Activated CD8-positive, alpha-beta memory T cell treated with anti-CD3 and anti-CD28 coated beads for 48 hours (primary cell): ENCODE measurements around the gene RTF2.
"Not testable (repeated sequence)": the region's sequence is repeated elsewhere in the genome, so short reads cannot be mapped to it uniquely, and the experiment has no call there.

Experiments used
- DNase-seq, 3 experiments: peaks; one replicate each; pipeline ENCODE4 v3.0.0-alpha.2; 2020; ENCODE audit warnings: low read depth in 2 of 3, low spot score in 2 of 3

Gene RTF2

DNA sequence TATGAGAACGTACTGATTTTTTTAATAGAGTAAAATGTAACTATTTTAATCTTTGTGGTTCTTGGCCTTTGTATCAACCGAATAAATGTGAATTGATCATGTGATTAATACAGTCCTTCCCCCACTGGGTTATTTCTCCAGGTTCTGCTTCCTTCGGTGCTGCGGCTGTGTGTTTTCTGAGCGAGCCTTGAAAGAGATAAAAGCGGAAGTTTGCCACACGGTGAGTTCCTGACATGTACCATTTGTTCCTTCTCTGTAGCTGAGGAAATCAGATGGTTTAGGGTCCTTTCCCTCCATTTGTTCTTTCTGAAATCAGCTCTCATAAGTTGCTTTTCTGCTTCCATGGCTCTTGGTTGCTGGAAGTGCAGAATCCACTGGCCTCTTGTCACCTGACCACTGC lies 15.5 kb downstream of the RTF2 start:
- DNase-seq: no peak

DNA sequence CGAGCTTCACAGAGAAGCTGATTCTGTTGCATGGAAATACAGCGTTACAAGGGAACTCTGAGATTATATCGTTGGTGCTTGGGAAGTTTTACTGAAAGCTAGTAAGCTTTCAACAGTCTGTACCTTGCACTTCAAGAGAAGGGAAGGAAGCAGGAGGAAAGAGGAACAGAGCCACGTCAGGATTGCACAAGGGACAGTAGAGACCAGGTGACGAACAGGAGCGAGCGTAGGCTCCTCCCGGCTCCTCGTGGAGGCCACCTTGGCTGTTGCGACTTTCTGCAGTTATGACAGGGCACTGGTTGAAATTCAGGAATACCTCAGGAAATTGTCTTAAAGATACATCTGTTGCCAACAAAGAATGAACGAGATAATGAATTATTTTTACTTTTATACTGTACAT lies 18.8 kb downstream of the RTF2 start:
- no peak for DNase-seq

DNA sequence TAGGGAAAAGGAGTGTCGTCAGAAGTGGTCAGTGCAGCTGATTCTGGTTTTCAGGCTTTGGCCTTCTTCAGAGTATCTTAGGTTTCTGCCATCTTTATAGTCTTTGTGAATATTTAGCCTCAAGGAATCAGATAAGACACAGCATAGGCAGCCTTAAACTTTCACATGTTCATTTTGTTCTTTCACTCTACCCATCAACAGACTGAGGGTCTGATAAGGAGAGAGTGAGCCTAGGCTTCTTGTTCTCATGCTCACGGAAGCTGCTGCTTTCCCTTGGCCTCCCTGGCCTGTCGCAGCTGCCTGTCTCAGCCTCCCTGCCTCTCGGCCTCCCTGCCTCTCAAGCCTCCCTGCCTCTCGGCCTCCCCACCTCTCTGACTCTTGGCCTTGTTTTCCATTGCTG lies 20.1 kb downstream of the RTF2 start:
- DNase-seq: no peak

DNA sequence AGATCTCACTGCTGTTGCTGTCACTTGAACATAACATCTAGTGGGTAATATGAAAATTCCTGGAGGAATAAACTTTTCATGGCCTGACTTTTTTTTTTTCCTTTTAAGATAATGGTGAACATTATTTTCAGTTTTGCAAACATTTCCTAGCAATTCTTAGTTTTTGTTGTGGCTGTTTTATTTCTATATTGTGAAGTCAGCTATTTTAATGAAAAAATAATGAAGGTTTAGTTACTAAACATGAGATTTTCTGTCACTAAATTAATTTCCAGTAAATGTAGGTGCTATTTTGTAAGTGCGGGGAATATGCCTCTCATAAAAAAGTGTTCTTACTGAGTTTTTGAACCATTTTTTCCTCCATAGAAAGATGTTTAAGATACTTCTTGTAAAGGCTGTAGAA lies 32.7 kb downstream of the RTF2 start:
- no peak for DNase-seq

DNA sequence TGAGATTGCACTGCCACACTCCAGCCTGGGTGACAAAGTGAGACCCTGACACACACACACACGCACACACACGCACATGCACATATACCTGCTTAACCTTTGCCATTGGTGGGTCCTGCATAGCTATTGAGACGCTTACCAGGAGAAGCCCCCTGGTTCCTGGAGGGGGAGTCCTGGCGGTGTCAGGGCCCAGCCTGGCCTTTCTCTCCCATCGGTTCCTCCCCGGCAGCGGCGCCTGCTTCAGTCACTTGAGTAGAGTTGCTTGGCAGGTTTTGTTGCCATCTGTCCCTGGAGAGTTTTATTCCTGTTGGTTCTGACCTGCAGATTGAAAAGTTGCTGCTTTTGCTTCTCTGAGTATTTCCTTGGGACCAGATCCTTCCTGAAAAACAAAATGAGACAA lies 35.5 kb downstream of the RTF2 start:
- no peak for DNase-seq

DNA sequence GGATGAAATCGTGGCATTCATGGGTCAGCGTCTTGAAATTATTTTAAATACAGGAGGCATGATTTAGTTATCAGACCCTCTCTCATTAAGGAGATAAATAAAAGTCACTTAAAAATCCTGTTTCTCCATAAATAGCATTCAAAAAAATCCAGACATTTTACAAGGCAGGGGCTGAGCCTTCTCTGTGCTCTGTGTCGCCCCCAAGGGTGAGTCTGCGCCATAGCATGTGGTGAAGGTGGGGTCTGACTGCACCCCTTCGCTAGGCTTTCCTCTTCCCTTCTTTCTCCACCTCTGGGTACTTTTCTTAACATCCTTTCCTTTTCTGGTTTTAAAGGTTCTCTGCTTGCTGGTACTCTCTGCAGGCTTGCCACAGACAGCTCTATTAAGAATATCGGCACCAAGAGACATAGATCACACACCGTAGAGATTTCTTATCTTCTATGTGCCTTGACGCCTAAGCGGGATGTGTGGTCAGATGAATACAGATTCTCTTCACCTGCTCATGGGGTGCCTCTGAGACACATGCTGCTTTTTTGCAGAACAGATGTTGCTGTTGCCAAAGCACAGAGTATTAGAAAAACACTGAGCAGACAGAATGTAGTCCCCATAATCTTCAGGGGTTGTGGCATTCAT lies 36.1 kb downstream of the RTF2 start:
- no peak for DNase-seq

DNA sequence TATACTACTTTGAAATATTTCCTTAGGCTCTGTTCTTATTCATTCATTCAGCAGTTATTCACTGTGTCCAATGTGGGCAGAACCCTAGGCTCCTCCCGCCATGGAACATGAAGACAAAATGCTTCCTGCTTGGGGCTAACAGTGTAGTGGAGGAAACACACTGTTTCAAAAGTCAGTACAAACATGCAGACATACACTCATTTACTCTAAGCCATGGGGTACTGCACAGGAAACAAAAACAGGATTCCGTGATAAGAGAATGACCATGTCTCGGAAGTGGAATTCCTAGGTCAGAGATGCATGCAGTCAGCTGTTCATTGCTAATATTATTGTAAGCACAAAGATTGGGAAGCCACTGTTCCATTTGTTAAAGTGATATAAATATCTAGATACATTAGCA lies 37.7 kb downstream of the RTF2 start:
- no peak for DNase-seq

DNA sequence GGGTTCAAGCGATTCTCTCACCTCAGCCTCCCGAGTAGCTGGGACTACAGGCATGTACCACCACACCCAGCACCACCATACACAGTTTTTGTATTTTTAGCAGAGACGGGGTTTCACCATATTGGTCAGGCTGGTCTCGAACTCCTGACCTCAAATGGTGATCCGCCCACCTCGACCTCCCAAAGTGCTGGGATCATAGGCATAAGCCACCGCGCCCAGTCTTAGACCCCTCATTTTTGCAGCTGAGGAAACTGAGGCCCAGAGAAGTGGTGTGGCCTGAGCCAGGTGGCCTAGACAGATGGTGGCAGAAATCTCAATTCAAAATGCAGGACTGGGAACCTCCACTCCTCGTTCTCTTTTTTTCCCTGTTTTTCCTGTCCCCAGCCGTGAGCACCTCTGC lies 43.5 kb downstream of the RTF2 start:
- DNase-seq: no peak

DNA sequence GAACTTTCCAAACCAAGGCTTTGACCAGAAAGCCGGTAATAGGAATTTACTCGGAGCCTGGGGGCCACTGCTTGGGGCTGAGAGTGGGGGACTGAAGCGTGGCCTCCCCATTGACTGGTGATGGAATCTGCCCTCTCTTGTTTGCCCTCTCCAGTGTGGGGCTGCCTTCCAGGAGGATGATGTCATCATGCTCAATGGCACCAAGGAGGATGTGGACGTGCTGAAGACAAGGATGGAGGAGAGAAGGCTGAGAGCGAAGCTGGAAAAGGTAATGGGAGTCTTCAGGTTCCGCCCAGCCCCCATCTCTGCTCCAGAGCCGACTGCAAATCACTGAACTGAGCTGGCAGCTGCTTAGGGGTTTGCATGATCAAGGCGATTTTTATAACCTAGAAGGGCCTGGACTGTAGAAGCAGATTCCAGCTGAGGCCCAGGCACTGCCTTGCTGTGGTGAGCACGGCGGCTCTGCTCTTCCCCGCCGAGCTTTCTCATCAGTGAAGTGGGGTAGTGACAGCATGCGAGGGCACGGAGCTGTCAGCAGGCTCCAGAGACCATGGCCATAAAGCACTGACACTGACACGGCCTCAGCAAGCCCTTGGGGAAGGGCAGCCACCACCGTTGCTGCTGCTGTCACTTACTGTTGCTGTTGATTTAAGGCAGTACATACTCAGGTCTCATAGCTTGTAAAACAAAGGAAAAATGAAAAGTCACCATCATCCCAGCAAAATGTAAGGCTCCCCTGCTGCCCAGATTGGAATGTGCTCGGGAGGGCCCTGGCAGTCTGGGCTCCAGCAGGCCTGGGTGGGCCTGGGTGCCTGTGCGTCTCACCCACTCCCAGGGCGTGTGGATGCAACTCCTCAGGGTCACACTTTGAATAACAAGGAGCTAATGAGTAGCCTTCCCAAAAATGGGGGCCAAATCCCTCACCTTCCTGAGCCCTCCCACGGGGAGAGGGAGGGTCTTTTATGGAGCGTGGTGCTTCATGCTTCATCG lies 45.0 kb downstream of the RTF2 start:
- no peak for DNase-seq

DNA sequence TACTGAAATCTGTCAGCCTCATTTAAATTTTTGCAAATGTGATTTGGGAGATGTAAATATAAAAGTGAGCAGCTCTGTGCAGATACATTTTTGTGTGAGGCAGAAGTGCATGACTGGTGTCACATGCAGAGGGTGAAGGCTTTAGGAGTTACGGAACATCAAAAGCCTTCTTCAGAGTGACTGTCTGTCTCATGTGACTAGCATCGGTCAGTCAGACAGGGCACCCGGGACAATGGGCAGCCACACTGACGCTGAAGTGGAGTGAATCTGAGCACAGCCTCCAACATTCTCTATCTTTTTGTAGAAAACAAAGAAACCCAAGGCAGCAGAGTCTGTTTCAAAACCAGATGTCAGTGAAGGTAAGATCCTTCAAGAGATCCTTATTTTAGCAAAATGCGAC lies 48.2 kb downstream of the RTF2 start:
- no peak for DNase-seq

DNA sequence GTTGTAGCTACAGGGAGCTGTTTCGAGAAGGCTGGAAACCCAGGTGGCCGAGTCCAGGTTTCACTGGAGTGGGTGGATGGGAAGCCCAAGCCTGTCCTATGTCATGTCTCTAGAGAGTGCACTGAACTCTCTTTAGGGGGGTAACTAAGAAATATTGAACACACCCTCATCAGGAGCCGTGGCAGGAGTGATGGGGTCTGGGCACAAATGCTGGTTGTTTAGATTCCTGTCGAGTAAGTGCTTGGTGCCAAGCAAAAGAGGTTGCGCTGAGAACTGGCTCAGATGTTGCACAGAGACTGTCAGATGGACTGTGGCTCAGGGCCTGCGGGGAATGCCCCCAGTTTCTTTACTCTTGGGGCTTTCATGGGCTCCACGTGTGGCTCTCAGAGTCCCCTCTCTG lies 48.8 kb downstream of the RTF2 start:
- no peak for DNase-seq

DNA sequence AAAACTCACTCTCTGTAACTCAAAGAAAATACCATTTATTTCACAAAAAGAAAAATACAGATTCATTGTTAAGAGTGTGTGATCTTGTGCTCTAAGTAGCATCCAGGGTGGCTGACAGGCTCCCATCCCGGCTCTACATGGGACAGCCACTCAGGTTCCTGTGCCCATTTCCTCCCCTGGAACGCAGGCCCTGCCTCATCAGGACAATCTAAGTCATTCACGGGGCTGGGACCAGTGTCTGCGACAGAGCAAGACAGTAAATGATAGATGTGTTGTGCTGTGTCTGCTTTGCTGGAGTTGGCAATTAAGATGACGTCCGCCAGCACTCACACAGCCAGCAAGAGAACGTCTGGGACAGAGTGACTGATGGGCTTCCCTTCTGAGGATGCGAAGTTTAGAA lies 49.2 kb downstream of the RTF2 start:
- DNase-seq: no peak

DNA sequence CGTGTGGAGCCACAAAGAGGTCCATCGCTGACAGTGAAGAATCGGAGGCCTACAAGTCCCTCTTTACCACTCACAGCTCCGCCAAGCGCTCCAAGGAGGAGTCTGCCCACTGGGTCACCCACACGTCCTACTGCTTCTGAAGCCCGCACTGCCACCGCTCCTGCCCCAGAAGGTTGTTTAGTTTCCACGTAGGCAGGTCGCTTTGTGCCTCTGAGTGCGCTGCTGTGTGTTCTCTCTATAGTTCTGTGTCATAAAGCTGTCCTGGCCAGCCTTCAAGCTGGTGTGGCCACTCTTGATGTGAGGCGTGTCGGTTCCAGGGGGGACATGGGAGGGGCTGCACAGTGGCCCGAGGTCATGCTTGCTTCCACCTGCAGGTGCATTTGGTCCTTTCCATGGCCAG lies 49.7 kb downstream of the RTF2 start:
- no peak for DNase-seq

DNA sequence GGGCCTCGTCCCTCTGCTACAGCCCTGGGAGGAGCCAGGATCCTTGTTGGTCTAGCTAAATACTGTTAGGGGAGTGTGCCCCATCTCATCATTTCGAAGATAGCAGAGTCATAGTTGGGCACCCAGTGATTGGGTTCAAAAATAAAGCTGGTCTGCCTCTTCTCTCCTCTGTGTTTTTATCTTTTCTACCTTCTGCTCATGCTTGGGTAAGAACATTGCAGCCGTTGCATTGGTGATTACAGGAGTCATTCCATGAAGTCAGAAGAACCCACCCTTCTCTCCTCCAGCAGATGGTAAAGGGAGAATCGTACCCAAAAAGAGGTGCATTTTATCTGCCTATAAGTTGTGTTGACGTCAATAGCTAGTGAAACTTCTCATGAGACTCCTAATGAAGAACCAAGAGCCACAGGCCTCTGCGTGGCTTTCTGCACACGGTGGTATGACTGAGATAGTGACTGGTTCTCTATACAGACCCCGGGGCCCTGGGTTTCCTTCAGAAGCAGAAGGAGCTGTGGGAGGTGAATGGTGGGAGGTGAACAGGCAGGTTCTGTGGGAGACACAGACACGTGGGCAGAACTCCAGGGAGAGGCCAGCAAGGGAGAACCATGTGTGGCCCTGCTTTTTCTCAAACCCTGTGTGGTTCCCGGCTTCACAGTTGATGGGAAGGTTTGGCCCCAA lies 50.4 kb downstream of the RTF2 start:
- no peak for DNase-seq

DNA sequence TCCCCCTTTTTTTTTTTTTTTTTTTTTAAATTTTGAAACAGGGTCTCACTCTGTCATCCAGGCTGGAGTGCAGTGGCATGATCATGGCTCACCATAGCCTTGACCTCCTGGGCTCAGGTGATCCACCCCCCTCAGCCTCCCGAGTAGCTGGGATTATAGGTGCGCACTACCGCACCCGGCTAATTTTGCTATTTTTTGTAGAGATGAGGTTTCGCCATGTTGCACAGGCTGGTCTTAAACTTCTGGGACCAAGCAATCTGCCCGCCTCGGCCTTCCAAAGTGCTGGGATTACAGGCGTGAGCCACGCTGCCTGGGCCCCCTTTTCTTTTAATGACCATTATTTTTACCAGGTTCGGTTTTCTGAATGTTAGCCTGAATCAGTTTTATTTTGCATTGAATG lies 51.1 kb downstream of the RTF2 start:
- no peak for DNase-seq

DNA sequence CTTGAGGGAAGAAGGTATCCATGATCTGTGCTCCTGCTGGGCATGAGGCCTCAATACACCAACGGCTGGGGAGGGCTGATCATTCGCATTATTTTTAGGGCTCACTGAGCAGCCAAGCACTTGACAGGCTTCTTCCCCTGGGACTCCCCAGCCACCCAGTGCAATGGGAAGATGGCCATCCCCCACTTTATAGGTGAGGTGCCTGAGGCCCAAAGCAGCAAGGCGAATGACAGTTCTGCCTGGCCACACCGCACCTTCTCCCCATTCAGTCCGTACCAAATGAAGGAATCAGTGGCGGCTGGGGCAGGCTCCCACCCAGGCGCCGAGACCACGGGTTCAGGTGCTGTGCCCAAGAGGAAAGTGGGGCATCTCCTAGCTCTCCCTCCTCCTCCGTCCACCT lies 51.8 kb downstream of the RTF2 start:
- no peak for DNase-seq

DNA sequence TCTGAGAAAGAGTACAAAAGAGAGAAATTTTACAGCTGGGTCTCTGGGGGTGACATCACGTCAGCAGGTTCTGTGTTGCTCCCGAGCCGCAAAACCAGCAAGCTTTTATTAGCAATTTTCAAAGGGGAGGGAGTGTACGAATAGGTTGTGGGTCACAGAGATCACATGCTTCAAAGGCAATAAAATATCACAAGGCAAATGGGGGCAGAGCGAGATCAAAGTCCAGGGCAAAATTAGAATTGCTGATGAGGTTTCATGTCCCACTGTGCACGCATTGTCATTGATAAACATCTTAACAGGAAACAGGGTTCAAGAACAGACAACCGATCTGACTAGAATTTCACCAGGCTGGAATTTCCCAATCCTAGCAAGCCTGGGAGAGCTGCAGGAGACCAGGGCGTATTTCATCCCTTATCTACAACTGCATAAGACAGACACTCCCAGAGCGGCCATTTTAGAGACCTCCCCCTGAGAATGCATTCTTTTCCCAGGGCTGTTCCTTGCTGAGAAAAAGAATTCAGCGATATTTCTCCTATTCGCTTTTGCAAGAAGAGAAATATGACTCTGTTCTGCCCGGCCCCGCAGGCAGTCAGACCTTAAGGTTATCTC lies 52.4 kb downstream of the RTF2 start:
- not testable (repeated sequence) for DNase-seq

DNA sequence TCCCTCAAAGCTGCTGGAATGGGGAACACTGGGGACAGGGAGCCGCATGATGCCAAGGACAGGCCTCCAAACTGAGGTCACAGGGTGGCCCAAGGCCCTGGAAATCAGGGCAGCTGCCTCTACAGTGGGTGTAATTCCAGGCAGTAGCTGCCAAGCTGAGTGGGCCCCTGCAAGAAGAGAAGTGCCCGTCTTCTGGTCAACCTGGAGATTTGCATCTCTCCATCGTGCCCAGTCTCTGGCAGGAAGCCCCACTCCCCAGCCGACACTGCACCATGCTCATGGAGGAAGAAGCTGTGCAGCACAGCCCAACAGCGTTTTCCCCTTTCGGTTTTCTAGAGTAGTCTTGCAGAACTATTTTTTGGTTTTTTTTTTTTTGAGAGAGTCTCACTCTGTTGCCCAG lies 53.9 kb downstream of the RTF2 start:
- no peak for DNase-seq

DNA sequence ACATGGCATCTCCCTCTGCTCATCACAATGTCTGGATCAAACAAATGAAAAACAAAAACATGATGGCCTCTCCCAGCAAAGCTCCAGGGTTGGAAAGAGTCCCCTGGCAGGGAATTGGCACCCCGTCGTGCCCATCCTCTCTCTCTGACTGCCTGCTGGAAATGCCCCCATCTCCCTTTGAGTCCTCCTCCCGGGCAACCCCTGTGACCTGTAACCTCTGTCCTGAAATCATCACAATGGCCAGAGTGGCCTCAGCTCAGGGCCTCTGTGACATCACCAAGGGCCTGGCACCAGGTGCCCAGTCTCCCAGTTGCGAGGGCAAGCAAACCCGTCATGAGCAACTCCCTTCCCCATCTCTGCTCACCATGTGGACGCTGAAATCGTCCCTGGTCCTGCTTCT lies 56.0 kb downstream of the RTF2 start, which contains the start of gene FAM209A:
Gene FAM209A, plus strand, starts transcription at position 301 of the 400 bp plus-strand sequence. Its CDS starts 65 bp downstream, at position 366.
- DNase-seq: not testable (repeated sequence)

DNA sequence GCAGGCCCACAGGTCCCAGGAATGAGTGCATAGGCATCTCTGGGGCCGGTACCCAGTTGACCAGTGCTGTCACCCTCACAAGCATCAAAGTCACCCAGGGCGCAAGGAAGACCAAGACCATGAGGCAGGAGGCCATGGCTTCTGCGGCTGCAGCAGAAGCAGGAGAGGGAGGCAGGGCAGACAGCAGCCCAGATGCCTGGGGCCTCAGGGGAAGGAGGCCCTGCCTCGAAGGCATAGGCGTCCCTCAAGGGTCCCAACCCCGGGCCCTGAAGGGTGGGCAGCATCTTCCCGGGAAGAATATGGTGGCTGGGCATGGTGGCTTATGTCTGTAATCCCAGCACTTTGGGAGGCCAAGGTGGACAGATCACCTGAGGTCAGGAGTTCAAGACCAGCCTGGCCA lies 59.1 kb downstream of the RTF2 start:
- DNase-seq: no peak

DNA sequence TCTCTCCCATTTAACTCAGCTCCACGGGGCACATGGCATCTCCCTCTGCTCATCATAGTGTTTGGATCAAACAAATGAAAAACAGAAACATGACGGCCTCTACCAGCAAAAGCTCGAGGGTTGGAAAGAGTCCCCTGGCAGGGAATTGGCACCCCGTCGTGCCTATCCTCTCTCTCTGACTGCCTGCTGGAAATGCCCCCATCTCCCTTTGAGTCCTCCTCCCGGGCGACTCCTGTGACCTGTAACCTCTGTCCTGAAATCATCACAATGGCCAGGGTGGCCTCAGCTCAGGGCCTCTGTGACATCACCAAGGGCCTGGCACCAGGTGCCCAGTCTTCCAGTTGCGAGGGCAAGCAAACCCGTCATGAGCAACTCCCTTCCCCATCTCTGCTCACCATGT lies 64.5 kb downstream of the RTF2 start, which contains the start of gene FAM209B:
Gene FAM209B, plus strand, starts transcription at position 301 of the 400 bp plus-strand sequence. Its CDS starts 96 bp downstream, at position 397.
- not testable (repeated sequence) for DNase-seq
